ENCODE results near the gene MAP3K4.
"Not testable (repeated sequence)": the region's sequence is repeated elsewhere in the genome, so short reads cannot be mapped to it uniquely, and the experiment has no call there.

MAP3K4 gene

GRCh38 chr6:161117942-161118341 lies 126.4 kb downstream of the MAP3K4 start:
- Histone ChIP-seq H3K9me3 (ENCODE audit: low read length) (peaks cover 14% of the 10 kb centered on the region), H3K4me1 (ENCODE audit: insufficient read depth, low read length) (no peaks in the 10 kb centered on the region), H3K27me3 (ENCODE audit: insufficient read depth, low read length) (no peaks in the 10 kb centered on the region), H3K4me3 (ENCODE audit: low read length) (no peak overlapping the region), H3K36me3 (ENCODE audit: insufficient read depth, low read length) (peaks cover 71% of the 10 kb centered on the region), H2AFZ (ENCODE audit: low read depth, low read length) (no peak overlapping the region)

- H3K27me3 ChIP-seq (ENCODE audit: insufficient read depth, low read length); H2AFZ ChIP-seq (ENCODE audit: low read depth, low read length); H3K4me3 ChIP-seq (ENCODE audit: low read length); H3K4me1 ChIP-seq (ENCODE audit: insufficient read depth, low read length): not testable (repeated sequence)
- Histone ChIP-seq H3K9me3 (ENCODE audit: low read length) (peaks cover 23% of the 10 kb centered on the region), H3K36me3 (ENCODE audit: insufficient read depth, low read length) (peaks cover 36% of the 10 kb centered on the region)
These were observed 131.8 kb downstream of the MAP3K4 start for GRCh38 chr6:161123319-161123718.

GRCh38 chr6:161125591-161125990 lies 134.0 kb downstream of the MAP3K4 start:
- Histone ChIP-seq H3K27me3 (ENCODE audit: insufficient read depth, low read length) (no peaks in the 10 kb centered on the region), H3K36me3 (ENCODE audit: insufficient read depth, low read length) (peaks cover 28% of the 10 kb centered on the region), H3K9me3 (ENCODE audit: low read length) (peaks cover 17% of the 10 kb centered on the region)

GRCh38 chr6:161127071-161127740 lies 135.6 kb downstream of the MAP3K4 start:
- no peak overlapping the region for H2AFZ ChIP-seq (ENCODE audit: low read depth, low read length)
- H3K36me3 ChIP-seq (ENCODE audit: insufficient read depth, low read length): peaks cover 30% of the 10 kb centered on the region
- H3K9me3 ChIP-seq (ENCODE audit: low read length): peaks cover 13% of the 10 kb centered on the region
- no peaks in the 10 kb centered on the region for H3K27me3 ChIP-seq (ENCODE audit: insufficient read depth, low read length)
- H3K4me1 ChIP-seq (ENCODE audit: insufficient read depth, low read length): peaks cover 3% of the 10 kb centered on the region
- no peak overlapping the region for H3K4me3 ChIP-seq (ENCODE audit: low read length)

More at GRCh38 chr6:161125591-161125990, 134.0 kb downstream of the MAP3K4 start:
- Histone ChIP-seq H2AFZ (ENCODE audit: low read depth, low read length) (no peak overlapping the region), H3K4me3 (ENCODE audit: low read length) (no peak overlapping the region), H3K4me1 (ENCODE audit: insufficient read depth, low read length) (peaks cover 3% of the 10 kb centered on the region)

- peaks cover 36% of the 10 kb centered on the region for H3K36me3 ChIP-seq (ENCODE audit: insufficient read depth, low read length)
These were observed 136.7 kb downstream of the MAP3K4 start for GRCh38 chr6:161128230-161128629.

GRCh38 chr6:161128680-161129196 lies 137.2 kb downstream of the MAP3K4 start:
- H3K4me3 ChIP-seq (ENCODE audit: low read length): no peak overlapping the region
- no peak overlapping the region for H2AFZ ChIP-seq (ENCODE audit: low read depth, low read length)
- peaks cover 3% of the 10 kb centered on the region for H3K4me1 ChIP-seq (ENCODE audit: insufficient read depth, low read length)
- no peaks in the 10 kb centered on the region for H3K27me3 ChIP-seq (ENCODE audit: insufficient read depth, low read length)
- H3K9me3 ChIP-seq (ENCODE audit: low read length): peaks cover 13% of the 10 kb centered on the region
- H3K36me3 ChIP-seq (ENCODE audit: insufficient read depth, low read length): peaks cover 40% of the 10 kb centered on the region

More at GRCh38 chr6:161128230-161128629, 136.7 kb downstream of the MAP3K4 start:
- peaks cover 3% of the 10 kb centered on the region for H3K4me1 ChIP-seq (ENCODE audit: insufficient read depth, low read length)
- H3K9me3 ChIP-seq (ENCODE audit: low read length): peaks cover 13% of the 10 kb centered on the region
- no peak overlapping the region for H2AFZ ChIP-seq (ENCODE audit: low read depth, low read length)
- no peak overlapping the region for H3K4me3 ChIP-seq (ENCODE audit: low read length)
- no peaks in the 10 kb centered on the region for H3K27me3 ChIP-seq (ENCODE audit: insufficient read depth, low read length)

- Histone ChIP-seq H3K36me3 (ENCODE audit: insufficient read depth, low read length) (peaks cover 57% of the 10 kb centered on the region), H3K4me3 (ENCODE audit: low read length) (no peak overlapping the region)
These were observed 139.0 kb downstream of the MAP3K4 start for GRCh38 chr6:161130541-161130940.

GRCh38 chr6:161130967-161131766 lies 139.6 kb downstream of the MAP3K4 start:
- Histone ChIP-seq H3K4me1 (ENCODE audit: insufficient read depth, low read length) (peaks cover 4% of the 10 kb centered on the region), H3K4me3 (ENCODE audit: low read length) (no peak overlapping the region), H2AFZ (ENCODE audit: low read depth, low read length) (no peak overlapping the region), H3K9me3 (ENCODE audit: low read length) (peaks cover 13% of the 10 kb centered on the region), H3K36me3 (ENCODE audit: insufficient read depth, low read length) (peaks cover 59% of the 10 kb centered on the region), H3K27me3 (ENCODE audit: insufficient read depth, low read length) (no peaks in the 10 kb centered on the region)

More at GRCh38 chr6:161130541-161130940, 139.0 kb downstream of the MAP3K4 start:
- peaks cover 3% of the 10 kb centered on the region for H3K4me1 ChIP-seq (ENCODE audit: insufficient read depth, low read length)
- no peaks in the 10 kb centered on the region for H3K27me3 ChIP-seq (ENCODE audit: insufficient read depth, low read length)
- H2AFZ ChIP-seq (ENCODE audit: low read depth, low read length): no peak overlapping the region
- peaks cover 13% of the 10 kb centered on the region for H3K9me3 ChIP-seq (ENCODE audit: low read length)

GRCh38 chr6:161132384-161132783 lies 140.8 kb downstream of the MAP3K4 start:
- H3K36me3 ChIP-seq (ENCODE audit: insufficient read depth, low read length): peaks cover 64% of the 10 kb centered on the region

GRCh38 chr6:161133963-161134362 lies 142.4 kb downstream of the MAP3K4 start:
- H2AFZ ChIP-seq (ENCODE audit: low read depth, low read length): no peak overlapping the region
- H3K36me3 ChIP-seq (ENCODE audit: insufficient read depth, low read length): peaks cover 72% of the 10 kb centered on the region
- H3K4me3 ChIP-seq (ENCODE audit: low read length): no peak overlapping the region
- H3K9me3 ChIP-seq (ENCODE audit: low read length): no peaks in the 10 kb centered on the region
- peaks cover 3% of the 10 kb centered on the region for H3K4me1 ChIP-seq (ENCODE audit: insufficient read depth, low read length)
- H3K27me3 ChIP-seq (ENCODE audit: insufficient read depth, low read length): no peaks in the 10 kb centered on the region

More at GRCh38 chr6:161132384-161132783, 140.8 kb downstream of the MAP3K4 start:
- Histone ChIP-seq H3K4me1 (ENCODE audit: insufficient read depth, low read length) (peaks cover 6% of the 10 kb centered on the region), H3K4me3 (ENCODE audit: low read length) (no peak overlapping the region), H3K9me3 (ENCODE audit: low read length) (peaks cover 7% of the 10 kb centered on the region), H3K27me3 (ENCODE audit: insufficient read depth, low read length) (no peaks in the 10 kb centered on the region), H2AFZ (ENCODE audit: low read depth, low read length) (no peak overlapping the region)

- Histone ChIP-seq H3K9me3 (ENCODE audit: low read length) (no peaks in the 10 kb centered on the region), H3K36me3 (ENCODE audit: insufficient read depth, low read length) (peaks cover 78% of the 10 kb centered on the region), H2AFZ (ENCODE audit: low read depth, low read length) (no peak overlapping the region), H3K27me3 (ENCODE audit: insufficient read depth, low read length) (no peaks in the 10 kb centered on the region), H3K4me3 (ENCODE audit: low read length) (no peak overlapping the region), H3K4me1 (ENCODE audit: insufficient read depth, low read length) (peaks cover 3% of the 10 kb centered on the region)
These were observed 143.2 kb downstream of the MAP3K4 start for GRCh38 chr6:161134550-161135298.

GRCh38 chr6:161135695-161136591 lies 144.4 kb downstream of the MAP3K4 start:
- H3K27me3 ChIP-seq (ENCODE audit: insufficient read depth, low read length): no peaks in the 10 kb centered on the region
- no peak overlapping the region for H2AFZ ChIP-seq (ENCODE audit: low read depth, low read length)
- peaks cover 76% of the 10 kb centered on the region for H3K36me3 ChIP-seq (ENCODE audit: insufficient read depth, low read length)
- peaks cover 3% of the 10 kb centered on the region for H3K4me1 ChIP-seq (ENCODE audit: insufficient read depth, low read length)
- H3K4me3 ChIP-seq (ENCODE audit: low read length): no peak overlapping the region
- no peaks in the 10 kb centered on the region for H3K9me3 ChIP-seq (ENCODE audit: low read length)
